H9 (cell line): ENCODE measurements around the gene COX6B2. TPM values are rescaled to one million over a fixed set of nuclear protein-coding genes. Genes with fewer than 3 reads are reported as not detected.

Experiments used
- DNase-seq: peaks from one replicate; pipeline ENCODE4 v3.0.0-alpha.2; 2017
- H2AFZ ChIP-seq: one replicate; pipeline ENCODE4 v1.6.1; 2013; ENCODE audit warnings: mild to moderate bottlenecking, low read length, control low read depth, moderate library complexity
- H2AK5ac ChIP-seq: 2 replicates; pipeline ENCODE4 v1.6.1; 2013; ENCODE audit warnings: low read length, control low read depth, mixed read lengths; ENCODE audit not compliant: insufficient read length
- H2BK120ac ChIP-seq: one replicate; pipeline ENCODE4 v1.6.1; 2013; ENCODE audit warnings: low read depth, mild to moderate bottlenecking, low read length, control low read depth, inconsistent platforms; ENCODE audit not compliant: poor library complexity, severe bottlenecking
- H2BK12ac ChIP-seq: 2 replicates; pipeline ENCODE4 v1.6.1; 2013; ENCODE audit warnings: low read length, control low read depth, mixed read lengths, low read depth; ENCODE audit not compliant: insufficient read length
- H2BK15ac ChIP-seq: 2 replicates; pipeline ENCODE4 v1.6.1; 2013; ENCODE audit warnings: low read depth, low read length, control low read depth
- H2BK20ac ChIP-seq: one replicate; pipeline ENCODE4 v1.6.1; 2013; ENCODE audit warnings: low read depth, mild to moderate bottlenecking, low read length, control low read depth, inconsistent platforms; ENCODE audit not compliant: poor library complexity, severe bottlenecking
- H2BK5ac ChIP-seq: 2 replicates; pipeline ENCODE4 v1.6.1; 2013; ENCODE audit warnings: low read length, control low read depth, mixed read lengths; ENCODE audit not compliant: insufficient read length
- H3K14ac ChIP-seq: 2 replicates; pipeline ENCODE4 v1.6.1; 2013; ENCODE audit warnings: low read length, control low read depth; ENCODE audit not compliant: insufficient read depth
- H3K18ac ChIP-seq: 2 replicates; pipeline ENCODE4 v1.6.1; 2013; ENCODE audit warnings: low read depth, mild to moderate bottlenecking, mixed read lengths, low read length, control low read depth; ENCODE audit not compliant: insufficient read length
- H3K23ac ChIP-seq: 2 replicates; pipeline ENCODE4 v1.6.1; 2013; ENCODE audit warnings: low read length, control low read depth, mixed read lengths, low read depth; ENCODE audit not compliant: insufficient read length
- H3K23me2 ChIP-seq: 2 replicates; pipeline ENCODE4 v1.6.1; 2013; ENCODE audit warnings: low read depth, mild to moderate bottlenecking, mixed read lengths, low read length, control low read depth; ENCODE audit not compliant: insufficient read length, poor library complexity, severe bottlenecking
- H3K27ac ChIP-seq: 2 replicates; pipeline ENCODE4 v1.5.1; 2013; ENCODE audit warnings: low read length, control low read depth, mixed read lengths, low read depth; ENCODE audit not compliant: insufficient read length
- H3K27me3 ChIP-seq: 2 replicates; pipeline ENCODE4 v1.6.1; 2013; ENCODE audit warnings: low read length, control low read depth, inconsistent platforms; ENCODE audit not compliant: insufficient read depth
- H3K4ac ChIP-seq: 2 replicates; pipeline ENCODE4 v1.6.1; 2013; ENCODE audit warnings: low read depth, mild to moderate bottlenecking, control low read depth, inconsistent platforms, low read length, moderate library complexity
- H3K4me1 ChIP-seq: 2 replicates; pipeline ENCODE4 v1.6.1; 2013; ENCODE audit warnings: low read length, control low read depth, inconsistent platforms; ENCODE audit not compliant: insufficient read depth
- H3K4me2 ChIP-seq: 2 replicates; pipeline ENCODE4 v1.6.1; 2013; ENCODE audit warnings: low read length, control low read depth, mixed read lengths; ENCODE audit not compliant: insufficient read length, insufficient read depth
- H3K56ac ChIP-seq: 2 replicates; pipeline ENCODE4 v1.6.1; 2013; ENCODE audit warnings: low read depth, mild to moderate bottlenecking, mixed read lengths, low read length, control low read depth; ENCODE audit not compliant: insufficient read length
- H3K79me1 ChIP-seq: 2 replicates; pipeline ENCODE4 v1.6.1; 2013; ENCODE audit warnings: low read depth, mild to moderate bottlenecking, moderate library complexity, low read length, control low read depth, inconsistent platforms; ENCODE audit not compliant: insufficient read depth, poor library complexity, severe bottlenecking
- H3K79me2 ChIP-seq: 2 replicates; pipeline ENCODE4 v1.6.1; 2013; ENCODE audit warnings: low read length, control low read depth, inconsistent platforms; ENCODE audit not compliant: insufficient read depth
- H3K9ac ChIP-seq: 2 replicates; pipeline ENCODE4 v1.6.1; 2013; ENCODE audit warnings: low read length, control low read depth, mixed read lengths; ENCODE audit not compliant: insufficient read length; ENCODE audit errors: extremely low read depth
- H3K9me3 ChIP-seq: one replicate; pipeline ENCODE4 v1.6.1; 2013; ENCODE audit warnings: low read depth, low read length, inconsistent platforms; ENCODE audit not compliant: control insufficient read depth
- H3T11ph ChIP-seq: one replicate; pipeline ENCODE4 v1.6.1; 2013; ENCODE audit warnings: mild to moderate bottlenecking, low read length, control low read depth, inconsistent platforms
- H4K20me1 ChIP-seq: one replicate; pipeline ENCODE4 v1.6.1; 2013; ENCODE audit not compliant: control insufficient read depth, insufficient read length, insufficient read depth
- H4K5ac ChIP-seq: 2 replicates; pipeline ENCODE4 v1.6.1; 2013; ENCODE audit warnings: low read depth, mild to moderate bottlenecking, mixed read lengths, low read length, control low read depth; ENCODE audit not compliant: insufficient read length
- H4K8ac ChIP-seq: replicated peaks from 2 replicates; pipeline ENCODE4 v1.6.1; 2013; ENCODE audit warnings: low read length, control low read depth, mixed read lengths, low read depth; ENCODE audit not compliant: insufficient read length
- H4K91ac ChIP-seq: 2 replicates; pipeline ENCODE4 v1.6.1; 2013; ENCODE audit warnings: low read depth, mild to moderate bottlenecking, moderate library complexity, mixed read lengths, low read length, control low read depth; ENCODE audit not compliant: insufficient read length
- H3K27ac Mint-ChIP-seq, 3 experiments: 2 replicates in 2 of 3; 3 replicates in 1 of 3; pipeline ENCODE4 v1.8.0; 2020 to 2021; ENCODE audit warnings: mixed read lengths in 3 of 3, mild to moderate bottlenecking in 1 of 3, moderate library complexity in 1 of 3
- H3K27me3 Mint-ChIP-seq: 2 replicates; pipeline ENCODE4 v1.8.0; 2021; ENCODE audit warnings: low read depth, mild to moderate bottlenecking, moderate library complexity, mixed read lengths
- H3K36me3 Mint-ChIP-seq, 3 experiments: 2 replicates in 2 of 3; 3 replicates in 1 of 3; pipeline ENCODE4 v1.8.0; 2020 to 2021; ENCODE audit warnings: low read depth in 3 of 3, mixed read lengths in 3 of 3; ENCODE audit not compliant: insufficient read depth in 1 of 3
- H3K4me1 Mint-ChIP-seq, 2 experiments: 2 replicates each; pipeline ENCODE4 v1.8.0; 2020; ENCODE audit warnings: mixed read lengths in 2 of 2
- H3K4me3 Mint-ChIP-seq, 2 experiments: 2 replicates in 1 of 2; 3 replicates in 1 of 2; pipeline ENCODE4 v1.8.0; 2020 to 2021; ENCODE audit warnings: mild to moderate bottlenecking in 2 of 2, mixed read lengths in 2 of 2, moderate library complexity in 1 of 2
- H3K9me3 Mint-ChIP-seq, 2 experiments: 2 replicates in 1 of 2; 3 replicates in 1 of 2; pipeline ENCODE4 v1.8.0; 2020; ENCODE audit warnings: mild to moderate bottlenecking in 2 of 2, mixed read lengths in 2 of 2, moderate library complexity in 1 of 2
- CTCF ChIP-seq: fragments of 200-600 bp; sonication (generic); conservative IDR thresholded peaks from 3 replicates; pipeline ENCODE4 v1.8.0; 2021; ENCODE audit warnings: antibody characterized with exemption, mild to moderate bottlenecking
- WGBS: extraction: QIAGEN DNeasy Blood & Tissue Kit; methylation state at CpG from one replicate; pipeline ENCODE4 v1.1.7; 2013; ENCODE audit warnings: missing lambda C conversion rate, low lambda C conversion rate, mixed read lengths; ENCODE audit not compliant: insufficient read length; ENCODE audit errors: extremely low coverage; 5-methylcytosine and 5-hydroxymethylcytosine counted together
- total RNA-seq: library from RNA; stranded (reverse); gene quantifications from 2 replicates; pipeline ENCODE4 v1.2.1, GENCODE V29; 2021

Gene COX6B2
- total RNA-seq, 1 experiment from 2014 or later: 4.0 TPM

- no peak overlapping the region for H4K5ac ChIP-seq
- H2BK20ac ChIP-seq: no peak overlapping the region
- no peak overlapping the region for H3K27ac ChIP-seq
- H2BK5ac ChIP-seq: no peak overlapping the region
- H3K79me1 ChIP-seq: no peaks in the 10 kb centered on the region
- no CpG with 5 or more reads among the region's 13 CpGs for WGBS
- H3K23me2 ChIP-seq: peaks cover 7% of the 10 kb centered on the region
- H3K27me3 Mint-ChIP-seq: peaks cover 85% of the 10 kb centered on the region
- no peak overlapping the region for H4K8ac ChIP-seq
- peaks cover 2 to 28% (median 6%) of the 10 kb centered on the region in 3 experiments; a peak in 4 of 7 replicates for H3K36me3 Mint-ChIP-seq
- H2BK15ac ChIP-seq: no peak overlapping the region
- no peaks in the 10 kb centered on the region; the same call in 1 of the 2 replicates for H3K4me1 ChIP-seq
- H3K27me3 ChIP-seq: peaks cover 17% of the 10 kb centered on the region; the same call in 1 of the 2 replicates
- no peak overlapping the region for H2AFZ ChIP-seq
- H3K18ac ChIP-seq: no peak overlapping the region
- H2AK5ac ChIP-seq: no peak overlapping the region
- H3K79me2 ChIP-seq: no peaks in the 10 kb centered on the region
- H2BK120ac ChIP-seq: no peak overlapping the region
- no peak overlapping the region for H3T11ph ChIP-seq
- no peaks in the 10 kb centered on the region for H4K20me1 ChIP-seq
- H3K4ac ChIP-seq: no peak overlapping the region
- H3K4me3 Mint-ChIP-seq: peak overlapping the region in 1 of 2 experiments; percentile 71; a peak in 2 of 5 replicates
- peak overlapping the region in 1 of 3 experiments; percentile 55; a peak in 2 of 7 replicates for H3K27ac Mint-ChIP-seq
- H3K56ac ChIP-seq: no peak overlapping the region
- H3K4me1 Mint-ChIP-seq: peaks cover 38 to 39% of the 10 kb centered on the region in 2 experiments
- no peak overlapping the region for H3K4me2 ChIP-seq
- H4K91ac ChIP-seq: no peak overlapping the region
- TF ChIP-seq CTCF: no peak
- no peak overlapping the region for H3K14ac ChIP-seq
- H3K9me3 ChIP-seq: no peaks in the 10 kb centered on the region
- no peak overlapping the region for H3K9ac ChIP-seq
- H3K23ac ChIP-seq: no peak overlapping the region
- no peak overlapping the region for H2BK12ac ChIP-seq
- no peaks in the 10 kb centered on the region; a peak in 1 of 5 replicates for H3K9me3 Mint-ChIP-seq
- DNase-seq: no peak
These were observed 798 bp upstream of the COX6B2 start for GRCh38 chr19:55355213-55355821.
